ENCODE results near the gene SPIC.

The SPIC gene

DNA sequence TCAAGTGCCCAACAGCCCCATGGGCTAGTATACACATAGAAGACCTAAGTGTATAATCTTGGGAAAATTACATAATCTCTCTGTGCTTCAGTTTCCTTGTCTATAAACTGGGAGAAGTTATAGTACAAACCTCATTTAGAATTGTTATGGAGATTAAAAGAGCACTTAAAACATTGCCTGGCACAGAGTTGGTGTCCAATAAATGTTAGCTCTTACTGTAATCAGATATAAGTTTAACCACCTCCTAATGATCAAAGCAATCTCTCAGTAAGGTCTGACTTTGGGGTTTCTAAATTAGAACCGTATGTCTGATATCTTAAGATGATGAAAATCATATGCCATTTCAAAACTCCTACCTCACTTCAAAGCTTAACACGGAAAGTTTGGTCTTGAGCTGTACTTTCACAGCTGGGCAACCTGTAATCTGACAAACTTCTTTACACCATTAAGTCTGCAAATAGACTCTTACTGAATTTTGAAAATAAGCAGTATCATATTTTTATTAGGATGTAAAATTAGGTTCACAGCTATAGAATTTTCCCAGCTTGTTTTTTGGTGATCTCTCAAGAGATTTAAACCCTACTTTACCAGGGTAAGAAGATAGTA, 61.0 kb downstream of the SPIC start:
- DNase-seq: no peak

Measured in CD4-positive, alpha-beta T cell treated with Interferon gamma for 1 hour (primary cell).